Spleen (tissue), 3 donors: ENCODE measurements around the gene CDH13.

Experiments
- POLR2A ChIP-seq, 3 donors: fragments of 450-650 bp; IDR thresholded peaks; one replicate each; pipeline ENCODE4 v1.5.1; 2017; ENCODE audit warnings: antibody characterized with exemption in 3 of 3, mild to moderate bottlenecking in 1 of 3
- POLR2AphosphoS5 ChIP-seq, 3 donors: sonication (generic); formaldehyde crosslinking; IDR thresholded peaks; one replicate each; pipeline ENCODE4 v1.5.1; 2017; ENCODE audit warnings: antibody characterized with exemption in 3 of 3

- TF ChIP-seq POLR2A (IDR thresholded peaks at IDR 0.05): no peak
- no peak for TF ChIP-seq POLR2AphosphoS5 (IDR thresholded peaks at IDR 0.05)
Measured at GRCh38 chr16:83075956-83076355, 449.2 kb downstream of the CDH13 start.
